Neuronal stem cell (in vitro differentiated cells): ENCODE data around the gene ACAP1.

Source experiments
- DNase-seq: peaks from one replicate; pipeline ENCODE4 v3.0.0-alpha.2; 2013; ENCODE audit warnings: low spot score
- H2AFZ ChIP-seq: one replicate; pipeline ENCODE4 v1.6.1; 2013; ENCODE audit warnings: mild to moderate bottlenecking, low read length, inconsistent platforms
- H2AK5ac ChIP-seq: 2 replicates; pipeline ENCODE4 v1.6.1; 2013; ENCODE audit warnings: low read depth, mild to moderate bottlenecking, inconsistent platforms, low read length, moderate library complexity, mixed read lengths
- H2BK120ac ChIP-seq: 2 replicates; pipeline ENCODE4 v1.6.1; 2013; ENCODE audit warnings: low read depth, mild to moderate bottlenecking, inconsistent platforms, low read length, moderate library complexity, mixed read lengths
- H2BK12ac ChIP-seq: one replicate; pipeline ENCODE4 v1.6.1; 2013; ENCODE audit warnings: low read length, inconsistent platforms
- H2BK15ac ChIP-seq: 2 replicates; pipeline ENCODE4 v1.6.1; 2013; ENCODE audit warnings: mild to moderate bottlenecking, low read length, inconsistent platforms, mixed read lengths
- H2BK5ac ChIP-seq: one replicate; pipeline ENCODE4 v1.6.1; 2013; ENCODE audit warnings: inconsistent platforms, mild to moderate bottlenecking, low read length, moderate library complexity
- H3K14ac ChIP-seq: one replicate; pipeline ENCODE4 v1.6.1; 2013; ENCODE audit warnings: low read length, inconsistent platforms
- H3K18ac ChIP-seq: 2 replicates; pipeline ENCODE4 v1.6.1; 2013; ENCODE audit warnings: low read length, inconsistent platforms
- H3K23ac ChIP-seq: 2 replicates; pipeline ENCODE4 v1.6.1; 2013; ENCODE audit warnings: low read depth, mild to moderate bottlenecking, mixed read lengths, low read length, inconsistent platforms; ENCODE audit not compliant: poor library complexity
- H3K27ac ChIP-seq: replicated peaks from 3 replicates; pipeline ENCODE4 v1.5.1; 2013; ENCODE audit warnings: low read length, inconsistent platforms
- H3K27me3 ChIP-seq, 3 experiments: 2 replicates each; pipeline ENCODE4 v1.6.1; 2013; ENCODE audit warnings: low read length in 3 of 3, mild to moderate bottlenecking in 2 of 3, inconsistent platforms in 1 of 3, low read depth in 1 of 3, mixed read lengths in 1 of 3, moderate library complexity in 1 of 3; ENCODE audit not compliant: control insufficient read depth in 3 of 3, insufficient read depth in 3 of 3
- H3K36me3 ChIP-seq, 2 donors: replicated peaks in 1 of 2; 2 replicates each; pipeline ENCODE4 v1.6.1; 2013; ENCODE audit warnings: low read length in 2 of 2; ENCODE audit not compliant: control insufficient read depth in 2 of 2, insufficient read depth in 2 of 2
- H3K4ac ChIP-seq: 2 replicates; pipeline ENCODE4 v1.6.1; 2013; ENCODE audit warnings: inconsistent platforms, mild to moderate bottlenecking, low read length, moderate library complexity
- H3K4me1 ChIP-seq, 2 donors: 1 replicate in 1 of 2; 2 replicates in 1 of 2; pipeline ENCODE4 v1.6.1; 2013; ENCODE audit warnings: low read length in 2 of 2, low read depth in 1 of 2; ENCODE audit not compliant: control insufficient read depth in 2 of 2, insufficient read depth in 1 of 2
- H3K4me2 ChIP-seq: one replicate; pipeline ENCODE4 v1.6.1; 2013; ENCODE audit warnings: mild to moderate bottlenecking, low read length, inconsistent platforms; ENCODE audit not compliant: insufficient read depth, poor library complexity, severe bottlenecking
- H3K4me3 ChIP-seq, 2 donors: 2 replicates each; pipeline ENCODE4 v1.5.1; 2013; ENCODE audit warnings: low read length in 2 of 2, mild to moderate bottlenecking in 2 of 2, inconsistent platforms in 1 of 2, moderate library complexity in 1 of 2
- H3K79me1 ChIP-seq: one replicate; pipeline ENCODE4 v1.6.1; 2013; ENCODE audit warnings: low read depth, mild to moderate bottlenecking, inconsistent platforms, low read length, moderate library complexity
- H3K9ac ChIP-seq: one replicate; pipeline ENCODE4 v1.6.1; 2013; ENCODE audit warnings: mild to moderate bottlenecking, low read depth, low read length, inconsistent platforms; ENCODE audit not compliant: poor library complexity
- H3K9me3 ChIP-seq, 2 donors: replicated peaks in 1 of 2; 2 replicates each; pipeline versions ENCODE3 to v1.6.1; 2013; ENCODE audit warnings: low read length in 2 of 2, mild to moderate bottlenecking in 2 of 2, inconsistent platforms in 1 of 2, low read depth in 1 of 2, mixed read lengths in 1 of 2, moderate library complexity in 1 of 2; ENCODE audit not compliant: control insufficient read depth in 2 of 2, insufficient read depth in 1 of 2
- H4K8ac ChIP-seq: one replicate; pipeline ENCODE4 v1.6.1; 2013; ENCODE audit warnings: low read depth, mild to moderate bottlenecking, inconsistent platforms, low read length, moderate library complexity
- H4K91ac ChIP-seq: one replicate; pipeline ENCODE4 v1.6.1; 2013; ENCODE audit warnings: low read length, low read depth, mild to moderate bottlenecking, inconsistent platforms; ENCODE audit not compliant: poor library complexity
- WGBS, 2 donors: extraction: QIAGEN DNeasy Blood & Tissue Kit; methylation state at CpG; one replicate each; pipeline ENCODE4 v1.1.7; 2013; ENCODE audit warnings: missing lambda C conversion rate in 2 of 2, mixed read lengths in 1 of 2; ENCODE audit not compliant: insufficient read length in 2 of 2, insufficient replicate concordance in 1 of 2; ENCODE audit errors: extremely low coverage in 2 of 2; 5-methylcytosine and 5-hydroxymethylcytosine counted together

Gene ACAP1

GRCh38 chr17:7329374-7329996 lies 6.8 kb upstream of the ACAP1 start:
- Histone ChIP-seq H3K4me3 (peak overlapping the region; percentile 96 to 99), H4K91ac (no peak overlapping the region), H3K14ac (no peak overlapping the region), H2BK15ac (no peak overlapping the region), H3K27me3 (no peaks in the 10 kb centered on the region), H3K23ac (peak overlapping the region; percentile 100), H2BK120ac (no peak overlapping the region), H3K79me1 (peaks cover 14% of the 10 kb centered on the region), H2AK5ac (no peak overlapping the region), H3K36me3 (peaks cover 15 to 27% of the 10 kb centered on the region in 2 donors), H2AFZ (peak overlapping the region; percentile 86), H3K4me1 (peaks cover 13 to 15% of the 10 kb centered on the region in 2 donors), H3K18ac (peak overlapping the region; percentile 95), H3K27ac (peak overlapping the region; percentile 94), H4K8ac (no peak overlapping the region), H3K9me3 (no peaks in the 10 kb centered on the region), H2BK12ac (no peak overlapping the region), H3K9ac (peak overlapping the region; percentile 97), H3K4me2 (peak overlapping the region; percentile 87), H2BK5ac (peak overlapping the region; percentile 85), H3K4ac (no peak overlapping the region)
- DNase-seq = peak; percentile 99
- no CpG with 5 or more reads among the region's 43 CpGs for WGBS, 2 donors

GRCh38 chr17:7329997-7330637 lies 6.2 kb upstream of the ACAP1 start:
- peak overlapping the region; percentile 94 for H3K27ac ChIP-seq
- H3K4ac ChIP-seq = peak overlapping the region; percentile 14
- H3K4me1 ChIP-seq = peaks cover 13 to 15% of the 10 kb centered on the region in 2 donors
- no peaks in the 10 kb centered on the region for H3K9me3 ChIP-seq
- no peak overlapping the region for H3K23ac ChIP-seq
- H2BK15ac ChIP-seq = peak overlapping the region; percentile 93
- peaks cover 11 to 22% of the 10 kb centered on the region in 2 donors for H3K36me3 ChIP-seq
- peak overlapping the region; percentile 99 for H2AK5ac ChIP-seq
- peak overlapping the region; percentile 89 for H2BK120ac ChIP-seq
- H2AFZ ChIP-seq = peak overlapping the region; percentile 86
- peak; percentile 88 for DNase-seq
- H3K14ac ChIP-seq = no peak overlapping the region
- peak overlapping the region; percentile 96 to 99 for H3K4me3 ChIP-seq
- H3K27me3 ChIP-seq = no peaks in the 10 kb centered on the region
- peak overlapping the region; percentile 14 for H4K91ac ChIP-seq
- H3K9ac ChIP-seq = peak overlapping the region; percentile 88
- H3K18ac ChIP-seq = peak overlapping the region; percentile 99
- peak overlapping the region; percentile 80 for H2BK5ac ChIP-seq
- peaks cover 14% of the 10 kb centered on the region for H3K79me1 ChIP-seq
- WGBS, 2 donors = no CpG with 5 or more reads among the region's 34 CpGs
- peak overlapping the region; percentile 93 for H4K8ac ChIP-seq
- peak overlapping the region; percentile 87 for H3K4me2 ChIP-seq
- no peak overlapping the region for H2BK12ac ChIP-seq

GRCh38 chr17:7330638-7331015 lies 5.7 kb upstream of the ACAP1 start:
- Histone ChIP-seq H2BK15ac (peak overlapping the region; percentile 93), H3K9ac (peak overlapping the region; percentile 88), H3K14ac (no peak overlapping the region), H3K23ac (no peak overlapping the region), H4K8ac (peak overlapping the region; percentile 93), H3K27me3 (no peaks in the 10 kb centered on the region), H2AFZ (peak overlapping the region; percentile 86), H3K4me3 (peak overlapping the region; percentile 77 to 96), H2BK120ac (peak overlapping the region; percentile 89), H3K36me3 (peaks cover 8 to 17% of the 10 kb centered on the region in 2 donors), H3K4ac (peak overlapping the region; percentile 14), H3K79me1 (peaks cover 14% of the 10 kb centered on the region), H3K18ac (peak overlapping the region; percentile 99), H3K27ac (peak overlapping the region; percentile 94), H3K4me2 (peak overlapping the region; percentile 87), H2BK12ac (peak overlapping the region; percentile 7), H2BK5ac (peak overlapping the region; percentile 80), H3K4me1 (peaks cover 14 to 19% of the 10 kb centered on the region in 2 donors), H4K91ac (peak overlapping the region; percentile 14), H2AK5ac (peak overlapping the region; percentile 99), H3K9me3 (no peaks in the 10 kb centered on the region)
- WGBS, 2 donors = no CpG with 5 or more reads among the region's 13 CpGs
- no peak for DNase-seq

- no peaks in the 10 kb centered on the region for H3K9me3 ChIP-seq
These were observed 4.2 kb upstream of the ACAP1 start for GRCh38 chr17:7332111-7332510.

More at GRCh38 chr17:7332111-7332510, 4.2 kb upstream of the ACAP1 start:
- H4K91ac ChIP-seq = no peak overlapping the region
- no CpG with 5 or more reads among the region's 7 CpGs for WGBS, 2 donors
- no peak overlapping the region for H3K9ac ChIP-seq
- H2BK15ac ChIP-seq = peak overlapping the region; percentile 79
- no peak overlapping the region for H2BK5ac ChIP-seq
- H3K27ac ChIP-seq = no peak overlapping the region
- no peak overlapping the region for H2BK120ac ChIP-seq
- no peak overlapping the region for H4K8ac ChIP-seq
- H2AK5ac ChIP-seq = peak overlapping the region; percentile 91
- H3K4ac ChIP-seq = no peak overlapping the region
- H3K27me3 ChIP-seq = no peaks in the 10 kb centered on the region
- H3K4me2 ChIP-seq = no peak overlapping the region
- H3K23ac ChIP-seq = no peak overlapping the region
- no peak overlapping the region for H2BK12ac ChIP-seq
- DNase-seq = no peak
- no peak overlapping the region for H2AFZ ChIP-seq
- H3K14ac ChIP-seq = no peak overlapping the region
- H3K79me1 ChIP-seq = peaks cover 11% of the 10 kb centered on the region
- peaks cover 17 to 27% of the 10 kb centered on the region in 2 donors for H3K4me1 ChIP-seq
- H3K18ac ChIP-seq = no peak overlapping the region
- H3K36me3 ChIP-seq = peaks cover 0 to 2% of the 10 kb centered on the region in 2 donors
- H3K4me3 ChIP-seq = no peak overlapping the region
